Loucy (cell line): ENCODE results near the gene BACE2.

ENCODE experiments used
- CTCF ChIP-seq: fragments of 200-600 bp; sonication (generic); conservative IDR thresholded peaks from 2 replicates; pipeline ENCODE4 v1.5.1; 2014; ENCODE audit warnings: mild to moderate bottlenecking, antibody characterized with exemption, low read length
- EZH2phosphoT487 ChIP-seq: fragments of 200-600 bp; IDR thresholded peaks from 2 replicates; pipeline ENCODE4 v1.6.1; 2018; ENCODE audit warnings: antibody characterized with exemption, mild to moderate bottlenecking, moderate library complexity, borderline replicate concordance

DNA sequence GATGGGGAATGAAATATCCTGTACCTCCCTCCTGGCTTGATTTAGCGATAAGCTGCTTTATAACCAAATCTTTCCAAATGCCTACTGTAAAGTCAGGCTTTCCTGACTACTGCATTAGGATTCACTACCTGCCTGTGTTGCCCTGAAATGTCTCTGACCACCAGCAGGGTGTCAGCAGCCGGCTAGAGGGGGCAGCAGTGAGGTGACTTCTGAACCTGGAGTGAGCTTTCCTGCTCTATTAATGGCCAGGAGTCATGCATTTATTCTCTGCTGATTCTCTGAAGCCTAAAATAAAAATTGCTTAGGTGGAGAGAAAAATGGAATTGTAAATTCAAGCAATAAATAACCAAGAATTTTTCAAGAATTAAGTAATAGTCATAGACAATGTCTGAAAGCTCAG lies 2.5 kb downstream of the BACE2 start:
- TF ChIP-seq CTCF, result peak; percentile 96
- no peak for TF ChIP-seq EZH2phosphoT487
